Nephron progenitor cell (in vitro differentiated cells): ENCODE data around the gene ALPK3.

Experiments used
- DNase-seq: peaks from one replicate; pipeline ENCODE4 v3.0.0; 2021
- H3K27ac Mint-ChIP-seq: 2 replicates; pipeline ENCODE4 v1.8.0; 2021; ENCODE audit warnings: mild to moderate bottlenecking, moderate library complexity, mixed read lengths
- H3K27me3 Mint-ChIP-seq: 2 replicates; pipeline ENCODE4 v1.8.0; 2021; ENCODE audit warnings: mild to moderate bottlenecking, low read depth, mixed read lengths; ENCODE audit not compliant: poor library complexity
- H3K36me3 Mint-ChIP-seq: 2 replicates; pipeline ENCODE4 v1.8.0; 2021; ENCODE audit warnings: low read depth, mixed read lengths
- H3K4me1 Mint-ChIP-seq: 2 replicates; pipeline ENCODE4 v1.8.0; 2021; ENCODE audit warnings: mixed read lengths
- H3K4me3 Mint-ChIP-seq: 2 replicates; pipeline ENCODE4 v1.8.0; 2021; ENCODE audit warnings: mild to moderate bottlenecking, moderate library complexity, mixed read lengths
- H3K9me3 Mint-ChIP-seq: 2 replicates; pipeline ENCODE4 v1.8.0; 2021; ENCODE audit warnings: mild to moderate bottlenecking, moderate library complexity, mixed read lengths
- TF ChIP-seq, protein P1 (sequence below): fragments of 200-600 bp; sonication (generic); IDR thresholded peaks from 2 replicates; pipeline ENCODE4 v1.5.0; 2021; ENCODE audit warnings: antibody characterized with exemption

The ALPK3 gene

DNA sequence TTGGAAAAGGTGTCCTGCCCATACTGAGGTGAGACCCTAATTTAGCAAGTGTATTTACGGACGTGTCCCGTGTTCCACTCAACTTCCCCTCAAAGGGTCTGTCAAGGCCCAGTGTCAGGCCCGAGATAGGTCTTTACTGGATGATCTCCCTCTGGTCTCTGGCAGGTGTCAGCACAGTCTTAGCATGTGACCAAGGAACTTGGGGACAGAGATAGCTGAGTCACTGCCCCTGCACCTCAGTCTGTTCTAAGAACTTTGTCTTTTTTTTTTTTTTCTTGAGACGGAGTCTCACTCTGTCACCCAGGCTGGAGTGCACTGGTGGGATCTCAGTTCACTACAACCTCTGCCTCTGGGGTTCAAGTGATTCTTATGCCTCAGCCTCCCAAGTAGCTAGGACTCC is 32.1 kb upstream of the ALPK3 start:
- H3K27me3 Mint-ChIP-seq = no peaks in the 10 kb centered on the region
- no peak for DNase-seq
- H3K4me3 Mint-ChIP-seq = no peak overlapping the region
- peaks cover 14% of the 10 kb centered on the region for H3K4me1 Mint-ChIP-seq
- no peaks in the 10 kb centered on the region for H3K9me3 Mint-ChIP-seq
- TF ChIP-seq, protein P1, sequence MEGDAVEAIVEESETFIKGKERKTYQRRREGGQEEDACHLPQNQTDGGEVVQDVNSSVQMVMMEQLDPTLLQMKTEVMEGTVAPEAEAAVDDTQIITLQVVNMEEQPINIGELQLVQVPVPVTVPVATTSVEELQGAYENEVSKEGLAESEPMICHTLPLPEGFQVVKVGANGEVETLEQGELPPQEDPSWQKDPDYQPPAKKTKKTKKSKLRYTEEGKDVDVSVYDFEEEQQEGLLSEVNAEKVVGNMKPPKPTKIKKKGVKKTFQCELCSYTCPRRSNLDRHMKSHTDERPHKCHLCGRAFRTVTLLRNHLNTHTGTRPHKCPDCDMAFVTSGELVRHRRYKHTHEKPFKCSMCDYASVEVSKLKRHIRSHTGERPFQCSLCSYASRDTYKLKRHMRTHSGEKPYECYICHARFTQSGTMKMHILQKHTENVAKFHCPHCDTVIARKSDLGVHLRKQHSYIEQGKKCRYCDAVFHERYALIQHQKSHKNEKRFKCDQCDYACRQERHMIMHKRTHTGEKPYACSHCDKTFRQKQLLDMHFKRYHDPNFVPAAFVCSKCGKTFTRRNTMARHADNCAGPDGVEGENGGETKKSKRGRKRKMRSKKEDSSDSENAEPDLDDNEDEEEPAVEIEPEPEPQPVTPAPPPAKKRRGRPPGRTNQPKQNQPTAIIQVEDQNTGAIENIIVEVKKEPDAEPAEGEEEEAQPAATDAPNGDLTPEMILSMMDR = no peak
- peaks cover 48% of the 10 kb centered on the region for H3K36me3 Mint-ChIP-seq
- H3K27ac Mint-ChIP-seq = no peak overlapping the region

DNA sequence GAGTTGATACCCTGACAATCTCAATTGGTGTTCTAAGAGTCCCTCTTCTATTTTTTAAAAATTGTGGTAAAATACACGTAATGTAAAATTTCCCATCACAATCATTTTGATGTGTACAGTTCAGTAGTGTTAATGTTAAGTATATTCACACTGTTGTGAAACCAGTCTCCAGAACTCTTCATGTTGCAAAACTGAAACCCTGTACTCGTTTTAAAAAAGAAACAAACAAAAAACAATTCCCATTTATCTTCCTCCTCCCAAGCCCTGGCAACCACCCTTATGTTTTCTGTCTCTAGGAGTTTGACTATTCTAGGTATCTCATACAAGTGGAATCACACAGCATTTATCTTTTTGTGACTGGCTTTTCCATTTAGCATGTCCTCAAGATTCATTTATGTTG is 28.7 kb upstream of the ALPK3 start:
- no peaks in the 10 kb centered on the region for H3K27me3 Mint-ChIP-seq
- no peak overlapping the region for H3K4me3 Mint-ChIP-seq
- no peaks in the 10 kb centered on the region for H3K9me3 Mint-ChIP-seq
- peaks cover 66% of the 10 kb centered on the region for H3K36me3 Mint-ChIP-seq
- DNase-seq = no peak
- H3K4me1 Mint-ChIP-seq = peaks cover 30% of the 10 kb centered on the region
- TF ChIP-seq, protein P1 = no peak
- no peak overlapping the region for H3K27ac Mint-ChIP-seq

DNA sequence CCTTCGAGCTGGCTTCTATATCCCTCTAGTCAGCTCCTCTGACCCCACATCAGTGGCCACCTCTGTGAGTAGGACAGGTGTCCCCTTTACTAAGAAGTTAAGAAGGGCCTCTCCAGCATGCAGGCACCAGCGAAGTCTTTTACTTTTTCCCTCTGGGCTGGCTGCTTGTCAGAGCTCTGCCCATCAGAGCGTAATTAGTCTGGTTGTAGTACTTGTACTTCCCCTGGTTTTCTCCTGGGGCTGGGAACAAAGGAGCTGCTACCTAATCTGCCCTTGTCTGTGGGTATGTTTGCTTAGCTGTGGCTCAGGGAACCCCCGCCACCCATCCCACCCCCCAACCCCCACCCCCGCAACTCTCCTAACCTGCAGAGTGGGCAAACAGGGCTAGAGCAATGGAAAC is 27.4 kb upstream of the ALPK3 start:
- Mint-ChIP-seq H3K4me3 (no peak overlapping the region), H3K36me3 (peaks cover 59% of the 10 kb centered on the region), H3K4me1 (peaks cover 30% of the 10 kb centered on the region), H3K27ac (no peak overlapping the region), H3K9me3 (no peaks in the 10 kb centered on the region), H3K27me3 (no peaks in the 10 kb centered on the region)
- DNase-seq = no peak
- TF ChIP-seq, protein P1 = no peak

GRCh38 chr15:84790676-84791075 is 26.5 kb upstream of the ALPK3 start:
- Mint-ChIP-seq H3K4me1 (peaks cover 30% of the 10 kb centered on the region), H3K36me3 (peaks cover 55% of the 10 kb centered on the region), H3K4me3 (no peak overlapping the region), H3K27ac (peak overlapping the region; percentile 21), H3K9me3 (no peaks in the 10 kb centered on the region), H3K27me3 (no peaks in the 10 kb centered on the region)
- TF ChIP-seq, protein P1 = no peak
- DNase-seq = no peak

DNA sequence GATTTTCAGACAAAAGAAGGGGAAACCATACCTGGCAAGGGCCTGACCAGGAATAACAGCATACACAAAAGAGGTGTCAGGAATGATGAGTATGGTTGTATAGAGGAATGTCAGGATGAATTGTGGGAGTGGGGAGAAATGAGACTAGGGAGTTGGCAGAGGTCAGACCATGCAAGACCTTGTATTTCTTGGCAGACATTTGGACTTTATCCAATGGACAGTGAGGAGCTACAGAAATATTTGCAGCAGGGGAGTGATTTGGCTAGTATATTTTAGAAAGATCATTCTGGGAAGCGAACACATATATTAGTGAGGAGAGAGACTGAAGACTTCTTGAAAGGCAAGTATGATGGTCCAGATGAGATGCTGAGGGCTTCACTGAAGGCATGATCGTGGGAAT is 25.4 kb upstream of the ALPK3 start:
- H3K27me3 Mint-ChIP-seq = no peaks in the 10 kb centered on the region
- H3K4me3 Mint-ChIP-seq = no peak overlapping the region
- TF ChIP-seq, protein P1 = no peak
- H3K4me1 Mint-ChIP-seq = peaks cover 24% of the 10 kb centered on the region
- peak overlapping the region; percentile 0 for H3K27ac Mint-ChIP-seq
- DNase-seq = no peak
- peaks cover 49% of the 10 kb centered on the region for H3K36me3 Mint-ChIP-seq
- H3K9me3 Mint-ChIP-seq = no peaks in the 10 kb centered on the region

- no peak for DNase-seq
- H3K27ac Mint-ChIP-seq = no peak overlapping the region
- no peak overlapping the region for H3K4me3 Mint-ChIP-seq
- H3K4me1 Mint-ChIP-seq = peaks cover 24% of the 10 kb centered on the region
- peaks cover 39% of the 10 kb centered on the region for H3K36me3 Mint-ChIP-seq
- H3K27me3 Mint-ChIP-seq = no peaks in the 10 kb centered on the region
- TF ChIP-seq, protein P1 = no peak
- no peaks in the 10 kb centered on the region for H3K9me3 Mint-ChIP-seq
Measured at GRCh38 chr15:84793431-84794161, 23.6 kb upstream of the ALPK3 start.
